GM10266 (cell line): ENCODE measurements around the gene NEO1.

Source experiments
- DNase-seq: peaks from one replicate; pipeline ENCODE4 v3.0.0; 2012; ENCODE audit errors: extremely low spot score
- TF ChIP-seq, protein P1 (sequence below): IDR thresholded peaks from 2 replicates; pipeline ENCODE4 v1.5.1; 2012; ENCODE audit warnings: mild to moderate bottlenecking, low read depth; ENCODE audit not compliant: control insufficient read depth, insufficient read depth; ENCODE audit errors: missing control alignments

The NEO1 gene, protein sequence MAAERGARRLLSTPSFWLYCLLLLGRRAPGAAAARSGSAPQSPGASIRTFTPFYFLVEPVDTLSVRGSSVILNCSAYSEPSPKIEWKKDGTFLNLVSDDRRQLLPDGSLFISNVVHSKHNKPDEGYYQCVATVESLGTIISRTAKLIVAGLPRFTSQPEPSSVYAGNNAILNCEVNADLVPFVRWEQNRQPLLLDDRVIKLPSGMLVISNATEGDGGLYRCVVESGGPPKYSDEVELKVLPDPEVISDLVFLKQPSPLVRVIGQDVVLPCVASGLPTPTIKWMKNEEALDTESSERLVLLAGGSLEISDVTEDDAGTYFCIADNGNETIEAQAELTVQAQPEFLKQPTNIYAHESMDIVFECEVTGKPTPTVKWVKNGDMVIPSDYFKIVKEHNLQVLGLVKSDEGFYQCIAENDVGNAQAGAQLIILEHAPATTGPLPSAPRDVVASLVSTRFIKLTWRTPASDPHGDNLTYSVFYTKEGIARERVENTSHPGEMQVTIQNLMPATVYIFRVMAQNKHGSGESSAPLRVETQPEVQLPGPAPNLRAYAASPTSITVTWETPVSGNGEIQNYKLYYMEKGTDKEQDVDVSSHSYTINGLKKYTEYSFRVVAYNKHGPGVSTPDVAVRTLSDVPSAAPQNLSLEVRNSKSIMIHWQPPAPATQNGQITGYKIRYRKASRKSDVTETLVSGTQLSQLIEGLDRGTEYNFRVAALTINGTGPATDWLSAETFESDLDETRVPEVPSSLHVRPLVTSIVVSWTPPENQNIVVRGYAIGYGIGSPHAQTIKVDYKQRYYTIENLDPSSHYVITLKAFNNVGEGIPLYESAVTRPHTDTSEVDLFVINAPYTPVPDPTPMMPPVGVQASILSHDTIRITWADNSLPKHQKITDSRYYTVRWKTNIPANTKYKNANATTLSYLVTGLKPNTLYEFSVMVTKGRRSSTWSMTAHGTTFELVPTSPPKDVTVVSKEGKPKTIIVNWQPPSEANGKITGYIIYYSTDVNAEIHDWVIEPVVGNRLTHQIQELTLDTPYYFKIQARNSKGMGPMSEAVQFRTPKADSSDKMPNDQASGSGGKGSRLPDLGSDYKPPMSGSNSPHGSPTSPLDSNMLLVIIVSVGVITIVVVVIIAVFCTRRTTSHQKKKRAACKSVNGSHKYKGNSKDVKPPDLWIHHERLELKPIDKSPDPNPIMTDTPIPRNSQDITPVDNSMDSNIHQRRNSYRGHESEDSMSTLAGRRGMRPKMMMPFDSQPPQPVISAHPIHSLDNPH (N-terminal part only)

GRCh38 chr15:73051807-73052652 lies at the start of gene NEO1:
TSS of gene NEO1 (plus strand) at chr15:73052463. CDS start at chr15:73052676, 213 bp downstream.
- TF ChIP-seq, protein P1, sequence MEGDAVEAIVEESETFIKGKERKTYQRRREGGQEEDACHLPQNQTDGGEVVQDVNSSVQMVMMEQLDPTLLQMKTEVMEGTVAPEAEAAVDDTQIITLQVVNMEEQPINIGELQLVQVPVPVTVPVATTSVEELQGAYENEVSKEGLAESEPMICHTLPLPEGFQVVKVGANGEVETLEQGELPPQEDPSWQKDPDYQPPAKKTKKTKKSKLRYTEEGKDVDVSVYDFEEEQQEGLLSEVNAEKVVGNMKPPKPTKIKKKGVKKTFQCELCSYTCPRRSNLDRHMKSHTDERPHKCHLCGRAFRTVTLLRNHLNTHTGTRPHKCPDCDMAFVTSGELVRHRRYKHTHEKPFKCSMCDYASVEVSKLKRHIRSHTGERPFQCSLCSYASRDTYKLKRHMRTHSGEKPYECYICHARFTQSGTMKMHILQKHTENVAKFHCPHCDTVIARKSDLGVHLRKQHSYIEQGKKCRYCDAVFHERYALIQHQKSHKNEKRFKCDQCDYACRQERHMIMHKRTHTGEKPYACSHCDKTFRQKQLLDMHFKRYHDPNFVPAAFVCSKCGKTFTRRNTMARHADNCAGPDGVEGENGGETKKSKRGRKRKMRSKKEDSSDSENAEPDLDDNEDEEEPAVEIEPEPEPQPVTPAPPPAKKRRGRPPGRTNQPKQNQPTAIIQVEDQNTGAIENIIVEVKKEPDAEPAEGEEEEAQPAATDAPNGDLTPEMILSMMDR: no peak
- DNase-seq: peak; percentile 83

GRCh38 chr15:73004462-73004861 lies 47.8 kb upstream of the NEO1 start:
- TF ChIP-seq, protein P1: no peak
- DNase-seq: no peak

- no peak for DNase-seq
- TF ChIP-seq, protein P1: no peak
These were observed 47.2 kb upstream of the NEO1 start for GRCh38 chr15:73005032-73005431.

DNA sequence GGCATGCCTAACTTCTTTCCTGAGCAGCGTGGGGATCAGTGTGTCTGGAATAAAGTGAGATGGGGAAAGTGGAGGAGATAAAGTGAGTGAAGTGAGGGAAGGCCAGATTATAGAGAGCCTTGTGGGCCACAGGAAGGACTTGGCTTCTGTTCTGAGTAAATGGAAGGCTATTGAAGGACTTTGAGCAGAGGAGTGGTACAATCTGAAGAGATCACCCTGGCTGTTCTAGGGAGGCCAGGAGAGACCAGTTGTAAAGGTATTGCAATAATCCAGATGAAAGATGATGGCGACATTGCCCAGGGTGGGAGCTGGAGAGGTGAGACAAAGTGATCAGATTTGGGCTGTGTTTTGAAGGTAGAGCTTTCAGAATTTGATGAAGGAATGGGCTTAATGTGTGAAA lies 46.8 kb upstream of the NEO1 start:
- TF ChIP-seq, protein P1: no peak
- no peak for DNase-seq

- TF ChIP-seq, protein P1: no peak
- no peak for DNase-seq
These were observed 45.7 kb upstream of the NEO1 start for GRCh38 chr15:73006523-73006922.
